Colonic mucosa (tissue), 4 donors: ENCODE measurements around the gene EML1. TPM values are rescaled to one million over a fixed set of nuclear protein-coding genes. Genes with fewer than 3 reads are reported as not detected.

Experiments
- DNase-seq: peaks from one replicate; pipeline ENCODE4 v3.0.0-alpha.2; 2020
- H3K27ac ChIP-seq: fragments of 200-600 bp; one replicate; pipeline ENCODE4 v1.8.0; 2021
- H3K27me3 ChIP-seq: fragments of 200-600 bp; one replicate; pipeline ENCODE4 v1.8.0; 2021
- H3K36me3 ChIP-seq: fragments of 200-600 bp; one replicate; pipeline ENCODE4 v1.8.0; 2021
- H3K4me1 ChIP-seq: fragments of 200-600 bp; one replicate; pipeline ENCODE4 v1.8.0; 2021; ENCODE audit warnings: mild to moderate bottlenecking
- H3K4me3 ChIP-seq: fragments of 200-600 bp; one replicate; pipeline ENCODE4 v1.8.0; 2021
- H3K9ac ChIP-seq, 2 donors: one replicate each; pipeline ENCODE4 v1.7.0; 2013; ENCODE audit warnings: control low read depth in 2 of 2, low read depth in 2 of 2, low read length in 2 of 2
- H3K9me3 ChIP-seq: fragments of 200-600 bp; one replicate; pipeline ENCODE4 v1.8.0; 2021
- CTCF ChIP-seq: fragments of 200-600 bp; IDR thresholded peaks from one replicate; pipeline ENCODE4 v1.8.0; 2022; ENCODE audit warnings: antibody characterized with exemption, mild to moderate bottlenecking
- intact Hi-C: fragments of 100-400 bp; cut with DNase I; formaldehyde crosslinking; loops from one replicate; pipeline ENCODE4 v1.14.1; 2022
- total RNA-seq, 2 donors: library from RNA; stranded (reverse); fragmentation: NEBNext Ultra II Directional in 1 of 2; extraction: Animal tissue kit (Norgen Biotek cat#: 25700) in 1 of 2; gene quantifications; one replicate each; pipeline ENCODE4 v1.2.1, GENCODE V29; 2021
- donor health status: healthy.
- donor health status: DM: no; HTN: no; CAD: no.
- donor health status: DM: no; HTN: no; CAD: no.

EML1 gene
- total RNA-seq, 2 donors from 2014 or later: 3.6 to 14.2 TPM

GRCh38 chr14:99857551-99857950 lies 64.3 kb downstream of the EML1 start:
- TF ChIP-seq CTCF: no peak
- no peak overlapping the region for H3K9ac ChIP-seq
- H3K4me3 ChIP-seq: no peak overlapping the region
- H3K27ac ChIP-seq: no peak overlapping the region
- H3K4me1 ChIP-seq: no peaks in the 10 kb centered on the region
- intact Hi-C loops: no loop called here
- no peak for DNase-seq
- H3K27me3 ChIP-seq: no peaks in the 10 kb centered on the region
- H3K9me3 ChIP-seq: no peaks in the 10 kb centered on the region
- no peaks in the 10 kb centered on the region for H3K36me3 ChIP-seq

DNA sequence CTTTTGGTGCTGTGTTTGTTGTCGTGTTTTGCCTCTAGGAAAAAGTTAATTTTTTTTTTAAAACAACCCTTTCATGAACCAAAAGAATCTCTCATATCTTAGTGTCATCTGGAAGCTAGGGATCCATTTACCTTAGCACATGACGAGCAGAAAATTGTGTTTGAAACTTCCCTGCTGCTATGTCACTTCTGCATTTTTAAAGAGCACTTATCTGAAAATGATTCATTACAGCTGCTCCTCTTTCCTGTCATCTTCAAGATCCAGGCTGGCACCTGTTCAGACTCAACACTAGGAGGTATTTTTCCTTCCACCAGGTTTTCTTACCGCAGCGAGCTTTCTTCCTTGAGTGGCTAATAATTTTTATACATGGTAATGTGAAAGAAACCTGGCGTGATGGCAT lies 67.0 kb downstream of the EML1 start:
- no peak for TF ChIP-seq CTCF
- Histone ChIP-seq H3K4me3 (no peak overlapping the region), H3K27ac (no peak overlapping the region), H3K27me3 (no peaks in the 10 kb centered on the region), H3K4me1 (no peaks in the 10 kb centered on the region), H3K9me3 (no peaks in the 10 kb centered on the region), H3K36me3 (no peaks in the 10 kb centered on the region), H3K9ac (no peak overlapping the region)
- DNase-seq: no peak
- intact Hi-C loops: no loop called here

DNA sequence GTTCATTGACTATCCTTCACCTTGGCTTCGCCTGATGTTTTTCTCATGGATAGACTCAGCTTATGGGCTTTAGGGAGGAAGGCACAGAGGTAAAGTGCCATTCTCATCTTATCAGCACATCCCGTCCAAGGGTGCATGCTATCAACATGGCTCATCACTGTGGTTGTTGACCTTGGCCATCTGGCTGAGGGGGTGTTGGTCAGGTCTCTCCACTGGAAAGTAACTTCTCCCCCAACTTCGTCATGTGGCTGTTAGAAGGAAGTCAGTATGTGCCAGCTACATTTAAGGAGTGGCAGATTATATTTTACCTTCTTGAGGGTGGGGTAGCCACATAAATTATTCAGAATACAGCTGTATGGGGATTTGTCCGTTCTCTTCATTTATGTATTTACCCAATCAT lies 68.9 kb downstream of the EML1 start:
- Histone ChIP-seq H3K36me3 (no peaks in the 10 kb centered on the region), H3K27ac (no peak overlapping the region), H3K4me3 (no peak overlapping the region), H3K4me1 (no peaks in the 10 kb centered on the region), H3K9ac (no peak overlapping the region), H3K27me3 (no peaks in the 10 kb centered on the region), H3K9me3 (no peaks in the 10 kb centered on the region)
- no peak for TF ChIP-seq CTCF
- intact Hi-C loops: no loop called here
- no peak for DNase-seq

DNA sequence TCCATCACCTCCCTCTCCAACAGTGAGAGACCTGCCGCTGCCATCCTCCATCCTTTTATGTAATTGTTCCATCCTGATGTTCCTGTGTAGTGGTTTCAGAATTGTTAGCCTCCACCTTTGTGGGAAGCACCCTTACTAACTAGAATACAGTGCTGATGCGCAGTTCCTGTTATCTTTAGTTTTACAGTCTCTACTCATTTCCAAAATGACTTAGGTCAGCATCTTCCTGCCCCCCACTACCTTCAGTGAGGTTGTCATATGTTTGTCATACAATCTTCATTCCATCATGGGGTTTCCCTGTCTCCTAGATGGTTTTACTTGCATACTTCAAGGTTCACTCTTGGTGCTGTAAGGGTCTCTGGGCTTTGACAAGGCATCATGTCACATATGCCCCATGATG lies 69.8 kb downstream of the EML1 start:
- no peak for DNase-seq
- Histone ChIP-seq H3K4me3 (no peak overlapping the region), H3K27me3 (no peaks in the 10 kb centered on the region), H3K36me3 (no peaks in the 10 kb centered on the region), H3K27ac (no peak overlapping the region), H3K4me1 (no peaks in the 10 kb centered on the region), H3K9ac (no peak overlapping the region), H3K9me3 (no peaks in the 10 kb centered on the region)
- intact Hi-C loops: no loop called here
- no peak for TF ChIP-seq CTCF

- intact Hi-C loops: no loop called here
- DNase-seq: no peak
- Histone ChIP-seq H3K4me1 (no peaks in the 10 kb centered on the region), H3K4me3 (no peak overlapping the region), H3K36me3 (no peaks in the 10 kb centered on the region), H3K27me3 (no peaks in the 10 kb centered on the region), H3K27ac (no peak overlapping the region), H3K9me3 (no peaks in the 10 kb centered on the region), H3K9ac (no peak overlapping the region)
- TF ChIP-seq CTCF: no peak
Measured at GRCh38 chr14:99865408-99865807, 72.2 kb downstream of the EML1 start.

GRCh38 chr14:99870617-99871016 lies 77.4 kb downstream of the EML1 start:
- TF ChIP-seq CTCF: no peak
- Histone ChIP-seq H3K9ac (no peak overlapping the region), H3K27me3 (no peaks in the 10 kb centered on the region), H3K9me3 (no peaks in the 10 kb centered on the region), H3K36me3 (no peaks in the 10 kb centered on the region), H3K27ac (no peak overlapping the region), H3K4me1 (no peaks in the 10 kb centered on the region), H3K4me3 (no peak overlapping the region)
- intact Hi-C loops: no loop called here
- DNase-seq: no peak
